Activated naive CD4-positive, alpha-beta T cell treated with Interleukin-2 at 50 U/mL for 16 hours (primary cell): Measurements from ENCODE around the gene PPP1R15B.

Source experiments
- DNase-seq: peaks from one replicate; pipeline ENCODE4 v3.0.0-alpha.2; 2020

PPP1R15B gene

DNA sequence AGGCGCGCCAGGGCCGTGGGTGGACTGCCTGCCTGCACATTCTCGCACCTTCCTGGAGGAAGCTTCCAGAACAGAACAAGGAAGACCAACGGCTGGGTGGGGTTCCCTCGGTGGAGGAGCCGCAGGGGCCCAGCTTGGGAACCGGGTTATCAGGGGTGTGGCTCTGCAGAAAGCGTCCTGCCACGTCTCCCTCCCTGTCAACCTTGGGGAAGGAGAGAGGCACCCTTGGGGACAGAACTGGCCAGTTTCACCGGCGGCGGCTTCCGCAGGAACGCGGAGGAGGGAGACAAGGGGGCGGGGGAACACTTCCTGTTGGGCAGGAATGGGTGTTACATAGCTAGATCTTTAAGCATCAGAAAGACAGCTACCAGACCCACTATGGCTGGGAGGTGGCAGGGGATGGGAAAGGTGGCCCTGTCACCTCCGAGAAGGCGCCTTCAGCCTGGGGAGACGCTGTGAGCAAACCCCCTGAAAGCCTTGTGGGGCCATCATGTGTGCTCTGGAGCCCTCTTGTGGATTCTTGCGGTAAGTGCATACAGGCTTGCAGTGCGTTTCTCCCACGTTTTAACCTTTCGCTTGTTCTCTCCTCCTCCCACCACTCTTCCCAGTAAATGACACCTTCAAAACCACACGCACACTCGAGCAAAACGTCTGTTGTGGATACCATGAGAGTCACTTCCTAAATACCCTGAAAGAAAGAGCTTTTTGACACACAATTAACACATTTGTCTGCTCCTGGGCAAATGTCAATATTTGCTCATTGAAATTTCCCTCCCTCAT lies 48.1 kb downstream of the PPP1R15B start:
- DNase-seq = peak; percentile 79

DNA sequence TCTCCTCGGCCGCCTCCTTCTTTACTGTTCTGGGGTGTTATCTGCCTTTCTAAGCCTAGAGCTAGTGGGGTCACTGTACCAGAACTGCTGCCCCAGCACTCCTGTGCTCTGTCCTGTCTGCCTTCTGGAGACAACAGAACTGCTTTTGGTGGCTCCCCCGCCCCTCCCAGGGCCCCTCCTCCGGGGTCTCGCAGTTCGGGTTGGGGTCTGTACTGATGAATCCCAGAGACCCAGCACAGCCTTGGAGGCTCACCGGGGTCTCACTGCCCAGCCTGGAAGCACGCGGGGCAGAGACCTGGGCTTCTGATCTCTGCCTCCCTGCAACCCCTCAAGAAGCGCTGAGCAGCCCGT lies 48.7 kb downstream of the PPP1R15B start:
- no peak for DNase-seq

DNA sequence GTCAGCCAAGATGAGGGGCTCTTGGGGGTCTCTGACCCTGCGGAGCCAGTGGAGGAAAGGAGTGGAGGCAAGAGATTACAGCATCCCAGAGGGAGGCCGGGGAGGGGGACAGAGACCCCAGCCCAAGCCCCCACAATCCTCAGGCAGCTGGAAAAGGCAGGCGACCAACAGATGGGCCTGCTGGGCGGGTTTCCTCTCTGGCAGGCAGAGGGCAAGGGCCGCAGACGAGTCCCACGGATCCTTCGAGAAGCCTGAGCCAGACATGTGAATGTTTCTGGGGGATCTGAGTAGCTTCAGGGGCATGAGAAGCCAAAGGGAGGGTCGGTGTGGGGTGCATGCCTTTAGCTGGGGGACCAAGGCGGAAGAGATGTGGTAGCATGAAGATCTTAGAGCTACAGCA lies 49.8 kb downstream of the PPP1R15B start:
- no peak for DNase-seq

DNA sequence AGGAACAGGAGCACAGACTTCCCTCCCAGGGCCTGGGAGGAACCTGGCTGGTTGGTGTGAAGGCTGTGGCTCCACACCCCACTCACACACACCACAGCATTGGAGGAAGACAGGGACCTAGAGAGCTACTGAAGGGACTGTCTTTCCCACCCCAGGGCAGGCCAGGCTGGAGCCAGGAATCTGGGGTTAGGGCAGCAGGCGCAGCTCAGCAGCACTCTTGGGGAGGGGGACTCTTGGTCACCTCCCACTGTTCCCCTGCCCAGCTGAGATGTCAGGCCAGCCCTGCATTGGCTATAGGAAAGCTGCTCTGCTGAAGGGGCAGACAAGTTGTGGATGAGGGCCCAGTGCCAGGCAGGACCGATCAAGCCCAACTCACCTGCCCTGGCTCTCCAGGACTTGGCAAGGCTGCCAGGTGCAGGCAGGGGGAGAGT lies 50.3 kb downstream of the PPP1R15B start:
- DNase-seq = no peak

DNA sequence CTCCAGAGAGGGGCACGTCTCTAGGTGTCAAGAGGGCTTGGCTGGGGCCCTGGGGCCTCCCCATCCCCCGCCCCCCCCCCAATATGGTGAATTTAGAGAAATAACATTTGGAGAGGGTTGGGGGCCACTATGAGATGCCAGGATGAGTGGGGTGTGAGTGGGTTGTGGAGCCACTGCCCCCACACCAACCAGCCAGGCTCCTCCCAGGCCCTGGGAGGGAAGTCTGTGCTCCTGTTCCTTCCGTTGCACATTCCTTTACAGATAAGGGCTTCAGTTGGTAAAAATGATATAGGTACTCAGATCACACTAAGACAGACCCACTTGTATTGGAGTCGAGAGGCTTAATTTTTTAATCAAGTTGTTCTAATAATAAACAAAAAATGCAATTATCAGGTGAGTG lies 51.3 kb downstream of the PPP1R15B start:
- no peak for DNase-seq

DNA sequence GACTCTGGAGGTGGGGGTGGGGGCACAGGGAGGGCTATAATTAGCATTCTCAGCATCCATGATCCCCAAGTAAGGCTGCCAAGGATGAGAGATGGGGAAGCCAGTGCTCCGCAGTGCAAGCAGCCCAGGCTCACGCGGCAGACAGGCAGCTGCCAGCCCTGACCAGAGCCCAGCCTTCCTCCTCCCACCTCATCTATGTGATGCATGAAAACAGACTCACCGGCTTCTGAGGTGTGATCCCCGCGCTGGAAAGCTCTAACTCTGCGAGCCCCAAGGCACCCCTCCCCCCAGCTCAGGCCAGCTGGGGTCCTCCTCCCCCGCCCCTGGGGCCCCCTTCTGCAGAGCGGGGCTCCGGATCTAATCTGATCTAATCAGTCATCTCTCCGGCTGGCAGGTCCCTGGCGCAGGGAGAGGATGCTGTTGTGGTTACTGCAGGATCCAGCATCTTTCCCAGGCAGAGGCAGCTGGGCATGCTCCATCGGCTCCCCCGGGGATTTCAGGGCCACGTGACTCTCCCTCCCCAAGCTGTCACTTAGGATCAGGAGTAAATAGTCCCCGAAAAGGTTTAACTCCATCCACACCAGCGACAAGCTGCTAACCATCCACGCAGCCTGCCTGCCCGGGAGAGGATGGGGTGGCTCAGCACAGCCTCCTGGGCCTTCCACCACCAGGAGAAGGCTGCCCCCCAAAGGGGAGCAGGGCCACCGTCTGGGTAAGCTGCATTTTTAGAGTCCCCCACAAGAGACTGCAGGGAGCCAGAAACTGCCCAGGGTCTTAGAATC lies 52.0 kb downstream of the PPP1R15B start, which contains the start of gene PLEKHA6:
Gene PLEKHA6, minus strand, starts transcription at position 456 of the 782 bp plus-strand sequence. CDS start 86,202 bp downstream, outside the sequence.
- DNase-seq = no peak

DNA sequence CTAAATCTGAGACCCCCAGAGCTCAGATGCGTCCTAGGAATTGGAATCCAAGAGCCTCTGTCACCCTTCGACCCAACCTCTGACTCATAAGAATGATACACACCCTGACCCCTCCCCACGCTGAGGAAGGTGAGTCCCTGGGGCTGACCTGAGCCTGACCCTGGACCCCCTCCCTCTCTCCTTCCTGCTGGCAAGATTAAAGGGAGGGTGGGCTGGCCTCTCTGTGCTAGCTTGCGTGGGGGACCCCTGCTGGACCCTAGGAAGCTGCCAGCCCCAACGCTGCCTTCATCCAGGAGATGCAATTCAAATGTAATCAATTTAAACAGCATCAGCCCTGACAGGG lies 52.5 kb downstream of the PPP1R15B start:
- DNase-seq = no peak

DNA sequence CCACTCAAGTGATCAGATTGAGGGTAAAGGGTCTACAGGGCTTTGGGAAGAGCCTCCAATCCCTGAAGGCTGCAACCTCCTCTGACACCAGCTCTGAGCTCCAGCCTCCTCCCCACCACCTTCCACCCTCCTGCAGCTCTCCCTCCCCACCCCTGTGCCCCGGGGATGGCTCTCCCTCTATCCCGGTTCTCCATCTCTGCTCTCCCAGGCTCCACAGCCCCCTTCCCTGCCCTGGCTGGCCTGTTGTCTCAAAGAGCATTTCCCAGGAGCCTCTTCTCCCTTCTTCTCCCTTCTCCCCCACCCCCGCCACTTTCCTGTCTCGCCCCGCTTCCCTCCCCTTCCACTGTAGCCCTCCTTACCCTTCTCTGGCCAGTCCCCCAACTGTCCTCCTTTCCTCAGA lies 53.0 kb downstream of the PPP1R15B start:
- DNase-seq = no peak

DNA sequence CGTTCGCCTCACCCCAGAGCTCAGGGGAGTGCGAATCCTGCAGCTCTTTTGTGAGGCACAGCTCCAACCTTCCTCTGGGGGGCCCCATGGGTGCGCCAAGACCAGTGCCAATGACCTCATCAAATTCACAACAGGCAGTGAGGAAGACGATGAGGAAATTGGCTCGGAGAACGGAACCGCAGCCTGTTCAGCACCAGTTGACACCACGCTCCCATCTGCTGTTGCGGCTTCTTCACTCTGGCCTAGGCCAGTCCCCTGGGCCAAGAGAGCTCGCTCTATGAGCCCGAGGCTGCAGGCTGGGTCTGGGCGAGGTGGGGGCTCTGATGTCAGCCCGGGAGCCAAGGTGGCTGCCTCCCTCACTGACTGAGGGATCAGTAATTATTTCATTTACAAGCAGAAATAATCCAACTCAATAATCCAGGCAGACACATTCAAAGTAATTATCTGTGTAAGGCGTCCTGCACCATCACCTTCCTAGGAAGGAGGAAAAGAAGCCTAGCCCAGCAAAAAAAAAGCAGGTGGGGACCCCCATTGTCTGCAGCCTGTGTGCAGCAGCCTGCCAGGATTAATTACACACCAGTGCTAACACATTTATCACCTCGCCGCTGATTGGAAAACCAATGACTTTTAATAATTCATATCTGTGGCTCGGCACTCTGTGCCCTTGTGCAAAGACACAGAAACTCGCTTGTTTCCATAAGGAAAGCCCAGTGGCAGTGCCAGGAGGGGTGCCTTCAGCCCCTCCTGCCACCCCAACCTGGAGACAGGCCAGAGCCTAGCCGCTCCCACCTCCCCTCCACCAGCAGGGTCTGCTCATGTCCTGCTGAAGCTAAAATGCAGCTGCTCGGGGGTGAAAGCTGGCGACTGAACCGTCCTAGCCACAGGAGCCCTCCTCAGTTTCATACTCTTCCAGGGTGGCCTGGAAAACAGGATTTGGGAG lies 53.8 kb downstream of the PPP1R15B start:
- no peak for DNase-seq

DNA sequence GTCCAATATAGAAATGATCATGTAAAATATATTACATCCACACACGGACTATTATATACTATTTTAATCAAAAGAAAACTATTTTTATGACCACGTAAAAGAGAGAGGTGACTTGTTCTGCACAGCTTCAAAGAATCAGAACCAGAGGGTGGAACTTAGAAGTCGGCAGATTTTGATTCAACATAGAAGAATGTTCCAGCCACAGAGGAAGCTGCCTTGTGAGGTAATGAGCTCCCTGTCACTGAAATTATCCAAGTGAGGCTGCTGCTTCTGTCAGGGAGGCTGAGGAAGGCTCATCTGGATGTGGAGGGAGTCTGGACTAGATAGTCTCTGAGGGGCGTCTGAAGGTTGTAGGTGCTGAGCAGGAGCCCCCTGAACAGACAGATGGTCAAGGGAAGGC lies 54.6 kb downstream of the PPP1R15B start:
- no peak for DNase-seq

DNA sequence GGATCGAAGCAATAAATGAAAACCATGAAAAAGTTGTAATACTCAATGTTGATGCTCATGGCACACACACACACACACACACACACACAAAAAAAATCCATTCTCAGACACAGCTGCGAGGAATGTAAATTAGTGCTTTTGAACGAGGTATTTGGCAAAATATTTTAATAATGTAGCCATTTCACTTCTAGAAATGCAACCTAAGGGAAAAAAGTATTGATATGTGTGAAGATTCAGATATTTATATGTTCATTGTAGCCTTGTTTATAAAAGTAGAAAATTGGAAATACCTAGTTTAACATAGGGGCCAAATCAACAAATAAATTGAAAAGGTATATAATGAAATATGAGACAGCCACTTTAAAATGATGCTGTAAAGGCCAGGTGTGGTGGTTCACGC lies 55.7 kb downstream of the PPP1R15B start:
- DNase-seq = no peak

DNA sequence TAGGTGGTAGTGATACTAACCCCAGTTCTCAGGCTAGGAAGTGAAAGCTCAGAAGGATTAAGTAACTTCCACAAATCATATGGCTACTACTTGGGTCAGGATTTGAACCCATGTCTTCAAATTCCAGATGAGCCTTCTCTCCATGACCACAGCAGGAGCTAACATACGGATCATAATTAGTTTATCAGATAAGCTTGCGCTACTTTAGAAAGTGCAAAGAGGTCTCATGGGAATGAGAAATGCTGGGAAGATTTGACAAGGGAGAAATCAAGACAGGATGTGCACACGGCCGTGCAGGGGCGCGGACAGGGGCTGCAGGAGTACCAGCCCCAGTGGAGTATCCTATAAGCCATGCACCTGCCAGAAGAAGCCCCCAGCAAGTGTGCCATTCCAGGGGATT lies 57.0 kb downstream of the PPP1R15B start:
- no peak for DNase-seq
